Central memory CD8-positive, alpha-beta T cell (primary cell): ENCODE measurements around the gene SLC26A4.
A peak's percentile ranks its signal among the peaks of the same experiment; 100 is the strongest.
"Not testable (repeated sequence)": the region's sequence is repeated elsewhere in the genome, so short reads cannot be mapped to it uniquely, and the experiment has no call there.

Experiments
- ATAC-seq: fragments of 150-1000 bp; cut with Tn5 transposase; replicated peaks from 2 replicates; pipeline ENCODE4 v1.10.0; 2022; ENCODE audit warnings: mild to moderate bottlenecking, moderate FRiP score, moderate number of reproducible peaks; ENCODE audit not compliant: poor library complexity, severe bottlenecking; ENCODE audit errors: extremely low read depth
- DNase-seq, 2 donors: peaks; one replicate each; pipeline ENCODE4 v3.0.0; 2021; ENCODE audit warnings: low spot score in 2 of 2
- H3K27ac Mint-ChIP-seq: one replicate; pipeline ENCODE4 v1.8.0; 2022; ENCODE audit warnings: low read depth, mild to moderate bottlenecking, moderate library complexity, mixed read lengths
- H3K27me3 Mint-ChIP-seq: one replicate; pipeline ENCODE4 v1.8.0; 2022; ENCODE audit warnings: mixed read lengths
- H3K36me3 Mint-ChIP-seq: one replicate; pipeline ENCODE4 v1.8.0; 2022; ENCODE audit warnings: mild to moderate bottlenecking, moderate library complexity, mixed read lengths; ENCODE audit not compliant: insufficient read depth
- H3K4me1 Mint-ChIP-seq: one replicate; pipeline ENCODE4 v1.8.0; 2022; ENCODE audit warnings: mixed read lengths
- H3K4me3 Mint-ChIP-seq: one replicate; pipeline ENCODE4 v1.8.0; 2022; ENCODE audit warnings: mild to moderate bottlenecking, moderate library complexity, mixed read lengths
- H3K9me3 Mint-ChIP-seq: one replicate; pipeline ENCODE4 v1.8.0; 2022; ENCODE audit warnings: mixed read lengths

Gene SLC26A4

GRCh38 chr7:107638594-107638993, 22.0 kb upstream of the SLC26A4 start:
- no peaks in the 10 kb centered on the region for H3K9me3 Mint-ChIP-seq
- H3K4me3 Mint-ChIP-seq: no peak overlapping the region
- ATAC-seq: no peak

DNA sequence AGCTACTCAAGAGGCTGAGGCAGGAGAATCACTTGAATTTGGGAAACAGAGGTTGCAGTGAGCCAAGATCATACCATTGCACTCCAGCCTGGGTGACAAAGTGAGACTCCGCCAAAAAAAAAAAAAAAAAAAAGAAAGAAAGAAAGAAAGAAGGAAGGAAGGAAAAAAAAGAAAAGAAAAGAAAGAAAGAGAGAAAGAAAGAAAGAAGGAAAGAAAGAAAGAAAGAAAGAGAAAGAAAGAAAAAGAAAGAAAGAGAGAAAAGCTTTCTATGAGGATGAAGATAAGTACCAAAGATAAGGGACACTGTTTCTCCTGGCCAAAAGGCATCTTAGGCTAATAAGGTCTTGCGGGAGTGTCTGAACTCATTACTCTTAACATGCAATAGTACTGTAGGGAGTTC, 21.6 kb upstream of the SLC26A4 start:
- H3K27me3 Mint-ChIP-seq: peaks cover 24% of the 10 kb centered on the region
- H3K36me3 Mint-ChIP-seq, H3K4me3 Mint-ChIP-seq, H3K9me3 Mint-ChIP-seq, DNase-seq, H3K4me1 Mint-ChIP-seq, H3K27ac Mint-ChIP-seq, ATAC-seq: not testable (repeated sequence)

More at GRCh38 chr7:107638594-107638993, 22.0 kb upstream of the SLC26A4 start:
- peaks cover 24% of the 10 kb centered on the region for H3K27me3 Mint-ChIP-seq
- no peak overlapping the region for H3K27ac Mint-ChIP-seq
- no peaks in the 10 kb centered on the region for H3K36me3 Mint-ChIP-seq
- peaks cover 5% of the 10 kb centered on the region for H3K4me1 Mint-ChIP-seq
- DNase-seq: no peak

DNA sequence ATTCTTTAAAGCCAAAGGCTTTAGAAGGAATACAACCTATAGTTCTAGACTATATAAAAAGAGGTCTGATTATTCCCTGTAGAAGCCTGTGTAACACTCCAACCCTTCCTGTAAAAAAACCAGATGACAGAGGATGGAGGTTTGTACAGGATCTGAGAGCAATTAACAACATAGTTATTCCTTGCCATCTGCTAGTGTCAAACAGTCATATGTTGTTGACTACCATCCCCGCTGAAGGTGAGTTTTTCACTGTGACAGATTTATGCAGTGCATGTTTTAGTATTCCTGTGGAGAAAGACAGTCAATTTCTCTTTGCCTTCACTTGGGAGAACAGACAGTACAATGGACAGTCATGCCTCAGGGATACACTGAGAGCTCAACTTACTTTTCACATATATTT, 19.0 kb upstream of the SLC26A4 start:
- no peak for ATAC-seq
- Mint-ChIP-seq H3K4me3 (no peak overlapping the region), H3K9me3 (no peaks in the 10 kb centered on the region), H3K27ac (no peak overlapping the region), H3K4me1 (no peaks in the 10 kb centered on the region), H3K27me3 (peaks cover 13% of the 10 kb centered on the region), H3K36me3 (no peaks in the 10 kb centered on the region)
- DNase-seq: no peak

- H3K4me1 Mint-ChIP-seq: no peaks in the 10 kb centered on the region
- no peaks in the 10 kb centered on the region for H3K9me3 Mint-ChIP-seq
- no peak overlapping the region for H3K27ac Mint-ChIP-seq
- DNase-seq: no peak
- no peak overlapping the region for H3K4me3 Mint-ChIP-seq
- ATAC-seq: no peak
- H3K36me3 Mint-ChIP-seq: no peaks in the 10 kb centered on the region
- peaks cover 13% of the 10 kb centered on the region for H3K27me3 Mint-ChIP-seq
These were observed 18.1 kb upstream of the SLC26A4 start for GRCh38 chr7:107642501-107642900.

DNA sequence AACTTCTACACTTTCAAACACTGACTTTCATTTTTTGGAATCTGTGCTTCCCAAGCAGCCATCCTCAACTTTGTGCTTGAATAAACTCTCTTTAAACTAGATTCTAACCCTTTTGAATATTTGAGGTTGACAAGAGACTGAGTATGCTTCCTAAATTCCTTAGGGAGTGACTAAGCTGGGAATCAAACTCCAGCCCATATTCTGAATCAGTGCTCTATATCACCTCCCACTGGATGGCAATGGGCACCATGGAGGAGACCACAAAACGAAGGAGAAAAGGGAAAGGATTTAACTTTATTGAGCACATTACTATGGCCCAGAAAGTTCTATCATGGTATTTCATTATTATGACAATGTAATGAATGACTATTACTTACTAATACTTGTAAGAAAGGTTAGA, 17.2 kb upstream of the SLC26A4 start:
- Mint-ChIP-seq H3K4me3 (no peak overlapping the region), H3K27ac (no peak overlapping the region), H3K27me3 (peaks cover 13% of the 10 kb centered on the region), H3K36me3 (no peaks in the 10 kb centered on the region), H3K9me3 (no peaks in the 10 kb centered on the region), H3K4me1 (no peaks in the 10 kb centered on the region)
- DNase-seq (no peak), ATAC-seq (no peak)

DNA sequence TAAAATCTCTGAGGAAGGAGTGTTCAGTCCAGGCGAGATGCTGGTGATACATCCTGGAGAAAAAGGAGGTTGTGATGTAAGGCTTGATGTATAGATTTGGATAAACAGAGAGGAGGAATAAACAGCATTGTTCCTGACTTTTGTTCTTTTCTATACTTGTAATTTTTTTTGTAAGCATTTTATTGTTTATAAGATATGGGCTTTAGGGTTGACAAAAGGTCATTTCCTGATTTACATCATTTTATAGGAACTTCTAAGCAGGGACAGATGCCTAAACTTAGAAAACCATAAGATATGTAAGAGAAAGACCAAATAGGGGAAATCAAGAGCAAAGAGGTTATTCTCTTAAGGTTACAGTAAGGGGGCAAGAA, 16.7 kb upstream of the SLC26A4 start:
- H3K4me3 Mint-ChIP-seq: no peak overlapping the region
- DNase-seq (no peak), ATAC-seq (no peak)
- no peak overlapping the region for H3K27ac Mint-ChIP-seq
- H3K36me3 Mint-ChIP-seq: no peaks in the 10 kb centered on the region
- H3K4me1 Mint-ChIP-seq: no peaks in the 10 kb centered on the region
- no peaks in the 10 kb centered on the region for H3K9me3 Mint-ChIP-seq
- peaks cover 13% of the 10 kb centered on the region for H3K27me3 Mint-ChIP-seq

GRCh38 chr7:107644309-107644974, 16.2 kb upstream of the SLC26A4 start:
- DNase-seq (no peak), ATAC-seq (no peak)
- H3K27me3 Mint-ChIP-seq: peaks cover 16% of the 10 kb centered on the region
- no peaks in the 10 kb centered on the region for H3K4me1 Mint-ChIP-seq
- no peaks in the 10 kb centered on the region for H3K36me3 Mint-ChIP-seq
- no peaks in the 10 kb centered on the region for H3K9me3 Mint-ChIP-seq
- no peak overlapping the region for H3K4me3 Mint-ChIP-seq
- no peak overlapping the region for H3K27ac Mint-ChIP-seq

DNA sequence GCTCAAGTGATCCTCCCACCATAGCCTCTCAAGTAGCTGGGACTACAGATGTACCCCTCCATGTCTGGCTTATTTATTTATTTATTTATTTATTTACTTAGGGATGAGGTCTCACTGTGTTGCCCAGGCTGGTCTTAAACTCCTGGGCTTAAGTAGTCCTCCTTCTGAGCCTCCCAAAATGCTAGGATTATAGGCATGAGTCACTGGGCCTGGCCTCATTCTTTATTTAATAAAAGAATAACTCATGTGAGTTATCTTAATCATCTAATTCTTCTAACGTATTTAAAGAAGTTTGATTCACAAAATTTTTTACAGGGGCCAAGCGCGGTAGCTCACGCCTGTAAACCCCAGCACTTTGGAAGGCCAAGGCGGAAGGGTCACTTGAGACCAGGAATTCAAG, 8.0 kb upstream of the SLC26A4 start:
- Mint-ChIP-seq H3K4me3 (no peak overlapping the region), H3K27ac (no peak overlapping the region), H3K27me3 (peaks cover 57% of the 10 kb centered on the region), H3K9me3 (no peaks in the 10 kb centered on the region), H3K4me1 (no peaks in the 10 kb centered on the region), H3K36me3 (no peaks in the 10 kb centered on the region)
- no peak for ATAC-seq
- DNase-seq: no peak

- Mint-ChIP-seq H3K36me3 (no peaks in the 10 kb centered on the region), H3K9me3 (no peaks in the 10 kb centered on the region), H3K4me1 (peaks cover 8% of the 10 kb centered on the region), H3K27ac (no peak overlapping the region), H3K27me3 (peaks cover 82% of the 10 kb centered on the region), H3K4me3 (no peak overlapping the region)
- no peak for ATAC-seq
- no peak for DNase-seq
These were observed 2.2 kb upstream of the SLC26A4 start for GRCh38 chr7:107658467-107658866.

DNA sequence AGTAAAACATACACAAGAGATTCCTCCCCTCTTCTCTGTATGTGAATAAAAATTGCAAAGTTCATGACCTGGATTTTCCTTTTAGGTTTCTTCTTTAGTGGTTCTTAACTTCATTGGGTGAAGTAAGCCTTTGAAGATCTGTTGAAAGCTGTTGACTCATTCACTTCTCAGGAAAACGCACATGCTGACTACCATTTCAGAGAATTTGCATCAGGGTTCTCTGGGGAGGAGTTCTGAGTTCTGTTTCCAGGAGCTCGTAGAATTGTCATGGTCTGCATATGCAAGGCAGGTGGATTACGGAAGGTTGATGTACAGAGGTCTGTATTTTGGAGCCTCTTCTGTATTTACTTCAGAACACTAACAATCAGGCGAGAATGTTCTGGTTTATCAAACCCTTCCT, 962 bp upstream of the SLC26A4 start:
- DNase-seq (no peak), ATAC-seq (no peak)
- Mint-ChIP-seq H3K27ac (no peak overlapping the region), H3K4me1 (peaks cover 8% of the 10 kb centered on the region), H3K4me3 (no peak overlapping the region), H3K36me3 (no peaks in the 10 kb centered on the region), H3K27me3 (peaks cover 76% of the 10 kb centered on the region), H3K9me3 (no peaks in the 10 kb centered on the region)

DNA sequence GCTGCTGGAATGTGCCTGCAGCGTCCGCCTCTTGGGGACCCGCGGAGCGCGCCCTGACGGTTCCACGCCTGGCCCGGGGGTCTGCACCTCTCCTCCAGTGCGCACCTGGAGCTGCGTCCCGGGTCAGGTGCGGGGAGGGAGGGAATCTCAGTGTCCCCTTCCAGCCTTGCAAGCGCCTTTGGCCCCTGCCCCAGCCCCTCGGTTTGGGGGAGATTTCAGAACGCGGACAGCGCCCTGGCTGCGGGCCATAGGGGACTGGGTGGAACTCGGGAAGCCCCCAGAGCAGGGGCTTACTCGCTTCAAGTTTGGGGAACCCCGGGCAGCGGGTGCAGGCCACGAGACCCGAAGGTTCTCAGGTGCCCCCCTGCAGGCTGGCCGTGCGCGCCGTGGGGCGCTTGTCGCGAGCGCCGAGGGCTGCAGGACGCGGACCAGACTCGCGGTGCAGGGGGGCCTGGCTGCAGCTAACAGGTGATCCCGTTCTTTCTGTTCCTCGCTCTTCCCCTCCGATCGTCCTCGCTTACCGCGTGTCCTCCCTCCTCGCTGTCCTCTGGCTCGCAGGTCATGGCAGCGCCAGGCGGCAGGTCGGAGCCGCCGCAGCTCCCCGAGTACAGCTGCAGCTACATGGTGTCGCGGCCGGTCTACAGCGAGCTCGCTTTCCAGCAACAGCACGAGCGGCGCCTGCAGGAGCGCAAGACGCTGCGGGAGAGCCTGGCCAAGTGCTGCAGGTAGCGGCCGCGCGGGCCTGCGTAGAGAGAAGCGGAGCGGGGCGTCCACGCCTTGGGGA, 645 bp downstream of the SLC26A4 start:
- DNase-seq (peak in 1 of 2 donors; percentile 14), ATAC-seq (peak; percentile 43)
- Mint-ChIP-seq H3K4me1 (peaks cover 8% of the 10 kb centered on the region), H3K27ac (no peak overlapping the region), H3K36me3 (no peaks in the 10 kb centered on the region), H3K4me3 (peak overlapping the region; percentile 67), H3K9me3 (no peaks in the 10 kb centered on the region), H3K27me3 (peaks cover 65% of the 10 kb centered on the region)

GRCh38 chr7:107661865-107662379, 1.3 kb downstream of the SLC26A4 start:
- Mint-ChIP-seq H3K36me3 (no peaks in the 10 kb centered on the region), H3K27ac (no peak overlapping the region), H3K27me3 (peaks cover 59% of the 10 kb centered on the region), H3K4me1 (peaks cover 8% of the 10 kb centered on the region), H3K4me3 (peak overlapping the region; percentile 65), H3K9me3 (no peaks in the 10 kb centered on the region)
- DNase-seq: no peak
- ATAC-seq: no peak

DNA sequence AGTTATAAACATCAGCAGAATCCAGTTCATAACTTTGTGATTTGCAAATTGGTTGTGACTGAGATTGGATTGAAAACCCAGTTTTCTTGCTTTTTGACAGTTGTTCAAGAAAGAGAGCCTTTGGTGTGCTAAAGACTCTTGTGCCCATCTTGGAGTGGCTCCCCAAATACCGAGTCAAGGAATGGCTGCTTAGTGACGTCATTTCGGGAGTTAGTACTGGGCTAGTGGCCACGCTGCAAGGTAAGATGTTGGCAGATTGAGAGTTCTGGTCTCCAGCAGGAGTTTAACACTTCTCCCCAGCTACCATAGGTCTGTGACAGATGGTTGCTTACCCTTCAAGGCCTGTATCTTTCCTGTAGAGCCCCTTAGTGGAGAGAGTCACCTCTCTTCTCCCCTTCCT, 2.6 kb downstream of the SLC26A4 start:
- ATAC-seq (no peak), DNase-seq (no peak)
- no peak overlapping the region for H3K27ac Mint-ChIP-seq
- no peaks in the 10 kb centered on the region for H3K9me3 Mint-ChIP-seq
- peaks cover 53% of the 10 kb centered on the region for H3K27me3 Mint-ChIP-seq
- H3K4me3 Mint-ChIP-seq: no peak overlapping the region
- peaks cover 8% of the 10 kb centered on the region for H3K4me1 Mint-ChIP-seq
- no peaks in the 10 kb centered on the region for H3K36me3 Mint-ChIP-seq
